Stromal cell of bone marrow (primary cell): Measurements from ENCODE around the gene WASHC4.
"Not testable (repeated sequence)": the region's sequence is repeated elsewhere in the genome, so short reads cannot be mapped to it uniquely, and the experiment has no call there.

Experiments
- DNase-seq: peaks from one replicate; pipeline ENCODE4 v3.0.0-alpha.2; 2012; ENCODE audit warnings: low read depth

WASHC4 gene

GRCh38 chr12:105168006-105168405, 60.5 kb downstream of the WASHC4 start:
- DNase-seq, result no peak

GRCh38 chr12:105170139-105170538, 62.6 kb downstream of the WASHC4 start:
- DNase-seq, result no peak

- no peak for DNase-seq
These were observed 64.3 kb downstream of the WASHC4 start for GRCh38 chr12:105171691-105172436.

- DNase-seq, result no peak
These were observed 68.0 kb downstream of the WASHC4 start for GRCh38 chr12:105175397-105175990.

GRCh38 chr12:105177208-105177607, 69.7 kb downstream of the WASHC4 start:
- DNase-seq, result no peak

GRCh38 chr12:105179114-105179513, 71.6 kb downstream of the WASHC4 start:
- not testable (repeated sequence) for DNase-seq

GRCh38 chr12:105183406-105183805, 75.9 kb downstream of the WASHC4 start:
- not testable (repeated sequence) for DNase-seq

GRCh38 chr12:105183976-105184375, 76.4 kb downstream of the WASHC4 start:
- DNase-seq, result not testable (repeated sequence)

- no peak for DNase-seq
These were observed 81.8 kb downstream of the WASHC4 start for GRCh38 chr12:105189293-105189692.

- no peak for DNase-seq
These were observed 83.0 kb downstream of the WASHC4 start for GRCh38 chr12:105190530-105190929.

GRCh38 chr12:105192624-105193225, 85.2 kb downstream of the WASHC4 start:
- no peak for DNase-seq

GRCh38 chr12:105194947-105195346, 87.4 kb downstream of the WASHC4 start:
- DNase-seq, result no peak

GRCh38 chr12:105196090-105196489, 88.6 kb downstream of the WASHC4 start:
- no peak for DNase-seq

- no peak for DNase-seq
These were observed 91.4 kb downstream of the WASHC4 start for GRCh38 chr12:105198961-105199360.

GRCh38 chr12:105200385-105200784, 92.9 kb downstream of the WASHC4 start:
- DNase-seq, result no peak

GRCh38 chr12:105201299-105201698, 93.8 kb downstream of the WASHC4 start:
- DNase-seq, result no peak

GRCh38 chr12:105202202-105202601, 94.7 kb downstream of the WASHC4 start:
- no peak for DNase-seq

- no peak for DNase-seq
These were observed 96.6 kb downstream of the WASHC4 start for GRCh38 chr12:105204127-105204526.

- DNase-seq, result peak; percentile 94
These were observed 97.4 kb downstream of the WASHC4 start for GRCh38 chr12:105204916-105205315.

GRCh38 chr12:105205322-105206048, 98.0 kb downstream of the WASHC4 start:
- no peak for DNase-seq

- no peak for DNase-seq
These were observed 99.3 kb downstream of the WASHC4 start for GRCh38 chr12:105206686-105207374.

- DNase-seq, result no peak
These were observed 101.6 kb downstream of the WASHC4 start for GRCh38 chr12:105209091-105209490.
